ENCODE data around the gene SIRPG. TPM values are rescaled to one million over a fixed set of nuclear protein-coding genes. Genes with fewer than 3 reads are reported as not detected.

SIRPG gene
- total and polyA plus RNA-seq, 2 of the 13 experiments (the other 11 are each of a cell fraction or from before 2014, with no cell fraction given) = not detected

DNA sequence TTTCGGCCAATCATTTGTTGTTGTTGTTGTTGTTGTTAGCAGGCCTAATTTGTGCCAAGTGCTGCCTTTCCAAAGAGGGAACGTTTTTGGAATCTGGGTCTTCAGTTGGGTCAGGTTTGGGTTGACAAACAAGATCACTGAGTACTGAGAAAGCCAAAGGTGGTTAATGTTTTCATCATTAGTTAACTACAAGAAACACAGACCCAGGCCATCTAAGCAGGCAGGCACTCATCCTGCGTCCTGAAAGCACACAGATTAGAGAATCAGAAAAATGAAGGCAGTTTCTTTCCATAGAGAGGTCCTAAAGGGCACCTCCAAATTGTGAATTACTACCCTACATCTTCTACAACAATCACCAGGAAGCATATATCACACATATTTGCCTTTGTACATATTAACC, 15.1 kb upstream of the SIRPG start (continued):
- no peak for TF ChIP-seq MXD1 (CRISPR knock-in tag; IDR thresholded peaks at IDR 0.05)
- TF ChIP-seq HMGXB3 (CRISPR knock-in tag; IDR thresholded peaks at IDR 0.05; ENCODE audit: borderline replicate concordance) = no peak

GRCh38 chr20:1671891-1672669, 14.5 kb upstream of the SIRPG start:
- intact Hi-C loops (cut with micrococcal nuclease; ENCODE audit: unreplicated experiment) (no loop called here), in situ Hi-C loops (cut with HindIII; ENCODE audit: extremely low pct_ligation_motif_present, low pct_unique_long_range_greater_than_20kb) (no loop called here)
- H3K36me3 ChIP-seq (replicated peaks in 1 of 2; ENCODE audit: control insufficient read depth in 1 of 2, insufficient read depth in 2 of 2, low read length in 2 of 2) = no peaks in the 10 kb centered on the region
- no peak overlapping the region for H2AFZ ChIP-seq (ENCODE audit: low read length)
- no peaks in the 10 kb centered on the region for H3K79me2 ChIP-seq (ENCODE audit: insufficient read depth, low read length)
- H3K9ac ChIP-seq (ENCODE audit: insufficient read depth, low read depth, low read length) = no peak overlapping the region
- H3K4me2 ChIP-seq (ENCODE audit: low read depth, low read length) = no peak overlapping the region
- POLR2A ChIA-PET = no interaction called here
- H3K4me3 ChIP-seq (replicated peaks in 1 of 3; ENCODE audit: insufficient read depth in 1 of 3, low read depth in 2 of 3, low read length in 3 of 3) = no peak overlapping the region
- WGBS (ENCODE audit: low lambda C conversion rate) = 16% methylated on average over 11 of the region's 11 CpGs
- H3K27me3 ChIP-seq (ENCODE audit: control insufficient read depth in 1 of 2, insufficient read depth in 2 of 2, low read length in 2 of 2) = peaks cover 0 to 22% of the 10 kb centered on the region in 2 experiments; a peak in 1 of 5 replicates
- H4K20me1 ChIP-seq (ENCODE audit: insufficient read depth, low read length) = no peaks in the 10 kb centered on the region
- H3K27ac ChIP-seq (ENCODE audit: extremely low read length, insufficient read depth, low read length) = no peak overlapping the region
- ATAC-seq (no peak), DNase-seq (ENCODE audit: low spot score) (no peak), FAIRE-seq (no peak)
- no peaks in the 10 kb centered on the region for H3K9me3 ChIP-seq (ENCODE audit: low read length)
- BruUV-seq (replicated peaks) = no TSS peak
- CTCF ChIA-PET (ENCODE audit: low intra/inter-chr PET ratio, low total read pairs) = no interaction called here
- H3K4me1 ChIP-seq (ENCODE audit: insufficient read depth, low read length) = no peaks in the 10 kb centered on the region
- TF ChIP-seq MIXL1 (CRISPR knock-in tag; IDR thresholded peaks at IDR 0.05) = no peak
- TF ChIP-seq MZF1 (CRISPR knock-in tag; IDR thresholded peaks at IDR 0.05; ENCODE audit: borderline replicate concordance) = no peak
- TF ChIP-seq, protein P1, sequence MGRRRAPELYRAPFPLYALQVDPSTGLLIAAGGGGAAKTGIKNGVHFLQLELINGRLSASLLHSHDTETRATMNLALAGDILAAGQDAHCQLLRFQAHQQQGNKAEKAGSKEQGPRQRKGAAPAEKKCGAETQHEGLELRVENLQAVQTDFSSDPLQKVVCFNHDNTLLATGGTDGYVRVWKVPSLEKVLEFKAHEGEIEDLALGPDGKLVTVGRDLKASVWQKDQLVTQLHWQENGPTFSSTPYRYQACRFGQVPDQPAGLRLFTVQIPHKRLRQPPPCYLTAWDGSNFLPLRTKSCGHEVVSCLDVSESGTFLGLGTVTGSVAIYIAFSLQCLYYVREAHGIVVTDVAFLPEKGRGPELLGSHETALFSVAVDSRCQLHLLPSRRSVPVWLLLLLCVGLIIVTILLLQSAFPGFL (CRISPR knock-in tag; IDR thresholded peaks at IDR 0.05) = no peak
- no peak for TF ChIP-seq FOXO1 (CRISPR knock-in tag; IDR thresholded peaks at IDR 0.05)
- TF ChIP-seq HNF1A (IDR thresholded peaks at IDR 0.05; ENCODE audit: low read depth) = no peak
- no peak for TF ChIP-seq HNF1A (CRISPR knock-in tag; IDR thresholded peaks at IDR 0.05; ENCODE audit: borderline replicate concordance)
- TF ChIP-seq SALL2 (CRISPR knock-in tag; IDR thresholded peaks at IDR 0.05) = no peak
- TF ChIP-seq NFYC (CRISPR knock-in tag; IDR thresholded peaks at IDR 0.05) = no peak
